NAMALWA (cell line): ENCODE results near the gene CACNA2D3.
"Not testable (repeated sequence)": the region's sequence is repeated elsewhere in the genome, so short reads cannot be mapped to it uniquely, and the experiment has no call there.

Experiments used
- DNase-seq: peaks from one replicate; pipeline ENCODE4 v3.0.0-alpha.2; 2015; ENCODE audit warnings: low spot score

CACNA2D3 gene

DNA sequence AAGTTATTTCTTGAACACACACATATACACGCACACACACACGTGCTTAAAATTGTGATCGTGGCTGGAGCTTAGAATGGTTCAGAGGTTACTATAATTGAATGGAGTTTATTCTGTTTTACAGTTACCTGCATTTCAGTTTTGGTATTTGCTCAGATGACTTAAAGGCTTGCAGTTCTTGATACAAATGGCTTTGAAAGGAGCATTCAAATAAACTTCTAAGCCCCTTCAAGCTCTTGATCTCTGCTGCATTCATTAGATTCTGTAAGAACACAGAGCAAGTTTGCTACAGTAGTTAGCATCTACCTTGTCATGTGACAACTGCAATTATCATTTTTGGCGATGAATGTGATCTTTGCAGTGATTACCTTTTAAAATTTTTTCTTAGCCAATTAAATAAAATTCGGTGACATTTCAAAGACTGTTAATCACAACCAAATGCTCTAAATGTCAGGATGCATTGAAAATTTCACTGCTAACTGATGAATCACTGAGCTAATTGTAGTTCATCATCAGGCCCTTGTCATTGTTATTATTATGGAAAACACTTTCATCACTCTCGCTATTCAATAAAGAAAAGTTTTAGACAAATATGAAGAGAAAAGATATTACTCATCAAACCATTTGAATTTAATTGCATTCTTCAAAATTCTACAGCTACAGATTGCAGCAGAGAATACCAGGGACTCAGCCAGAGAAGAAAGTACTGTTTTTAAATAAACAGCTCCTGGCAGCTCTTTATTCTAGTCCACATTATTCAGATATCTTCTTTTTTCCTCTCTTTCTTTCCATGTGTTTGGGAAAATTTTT, 509.4 kb downstream of the CACNA2D3 start:
- DNase-seq, result no peak

DNA sequence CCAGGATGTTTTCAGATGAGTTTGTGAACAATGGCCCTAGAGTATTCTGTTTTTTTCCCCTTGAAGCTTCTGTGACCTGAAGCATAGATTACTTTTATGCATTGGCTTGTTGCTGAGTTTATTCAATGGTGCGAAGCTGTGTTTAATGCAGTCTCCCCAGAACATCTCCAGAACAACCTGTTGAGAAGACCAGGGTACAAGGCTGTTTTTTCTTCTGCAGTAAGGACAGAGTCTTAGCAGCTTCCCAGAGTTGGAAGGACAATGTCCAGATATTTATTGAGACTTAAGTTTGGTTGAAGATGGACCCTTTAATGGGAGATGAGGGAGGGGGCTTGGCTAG, 509.9 kb downstream of the CACNA2D3 start:
- no peak for DNase-seq

GRCh38 chr3:54632834-54633233, 510.5 kb downstream of the CACNA2D3 start:
- no peak for DNase-seq

DNA sequence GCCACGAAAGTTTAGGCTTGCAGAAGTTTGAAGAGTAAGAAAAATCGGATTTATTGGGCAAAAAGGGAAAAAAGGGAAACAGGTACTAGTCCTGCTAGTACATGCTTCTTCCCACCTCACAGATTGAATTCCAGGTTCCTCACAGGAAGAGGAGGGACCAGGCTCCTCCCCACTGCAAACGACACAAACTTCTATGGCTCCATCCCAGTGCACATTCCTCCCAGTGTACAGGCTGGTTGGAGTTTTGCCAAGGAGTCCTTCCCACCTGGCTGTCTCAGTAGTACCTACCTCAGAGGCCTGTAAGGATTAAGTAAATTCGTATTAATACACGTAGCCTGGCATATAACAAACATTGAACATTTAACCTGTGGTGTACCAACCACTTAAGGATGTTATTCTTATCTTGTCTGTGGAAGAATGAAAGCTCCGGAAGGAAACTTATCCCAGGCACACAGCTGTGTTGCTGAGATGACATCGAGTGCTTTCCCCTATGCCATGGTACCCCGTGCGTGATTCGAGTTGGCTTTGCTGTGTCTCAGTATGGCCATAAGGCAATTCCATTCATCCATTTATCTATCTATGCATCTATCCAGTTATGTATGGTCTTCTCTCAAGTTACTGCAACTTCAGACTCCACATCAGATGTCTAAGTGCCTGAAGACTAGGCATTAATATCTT, 511.2 kb downstream of the CACNA2D3 start:
- no peak for DNase-seq

DNA sequence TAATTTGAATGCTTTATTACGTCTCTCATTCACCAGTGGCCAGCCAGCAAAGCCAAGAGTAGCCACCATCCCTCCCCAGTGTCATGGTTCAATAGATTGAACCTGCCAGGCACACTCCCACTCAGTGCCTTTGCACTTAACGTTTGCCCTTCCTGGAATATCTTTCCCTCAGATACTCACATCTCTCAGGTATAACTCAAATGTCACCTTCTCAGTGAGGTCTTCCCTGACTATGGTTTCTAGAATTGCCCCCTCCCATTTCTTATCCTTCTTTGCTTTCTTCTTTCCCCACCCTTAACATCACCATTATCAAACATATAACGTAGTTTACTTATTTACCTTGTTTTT, 511.7 kb downstream of the CACNA2D3 start:
- no peak for DNase-seq

DNA sequence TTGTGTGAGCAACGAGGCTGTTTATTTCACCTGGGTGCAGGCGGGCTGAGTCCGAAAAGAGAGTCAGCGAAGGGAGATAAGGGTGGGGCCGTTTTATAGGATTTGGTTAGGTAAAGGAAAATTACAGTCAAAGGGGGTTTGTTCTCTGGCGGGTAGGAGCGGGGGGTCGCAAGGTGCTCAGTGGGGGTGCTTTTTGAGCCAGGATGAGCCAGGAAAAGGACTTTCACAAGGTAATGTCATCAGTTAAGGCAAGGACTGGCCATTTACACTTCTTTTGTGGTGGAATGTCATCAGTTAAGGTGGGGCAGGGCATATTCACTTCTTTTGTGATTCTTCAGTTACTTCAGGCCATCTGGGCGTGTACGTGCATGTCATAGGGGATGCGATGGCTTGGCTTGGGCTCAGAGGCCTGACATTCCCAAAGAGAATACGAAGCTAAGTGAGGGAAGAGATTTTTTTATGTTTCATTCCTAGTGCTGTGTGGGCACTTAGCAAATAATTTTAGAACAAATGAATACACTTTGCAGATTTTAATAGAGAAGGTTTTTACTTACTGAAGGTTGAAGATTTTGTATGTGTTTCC, 517.5 kb downstream of the CACNA2D3 start:
- not testable (repeated sequence) for DNase-seq

GRCh38 chr3:54641226-54642014, 519.1 kb downstream of the CACNA2D3 start:
- DNase-seq, result no peak

DNA sequence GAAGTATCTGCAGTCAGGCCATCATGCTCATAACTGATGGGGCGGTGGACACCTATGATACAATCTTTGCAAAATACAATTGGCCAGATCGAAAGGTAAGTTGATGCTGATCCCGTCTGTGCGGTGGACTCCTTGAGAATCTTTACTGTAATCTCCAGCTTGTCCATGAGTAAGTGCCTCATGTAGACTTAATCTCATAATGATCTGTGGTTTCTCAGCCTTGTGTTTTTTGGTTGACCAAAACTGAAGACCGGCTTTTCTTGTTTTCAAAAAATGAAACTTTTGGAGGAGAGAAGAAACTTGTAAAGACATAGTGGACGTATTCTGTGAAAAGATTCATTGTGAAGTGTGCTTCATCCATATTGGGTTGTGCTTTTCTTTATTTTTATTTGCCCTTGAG, 519.8 kb downstream of the CACNA2D3 start:
- no peak for DNase-seq

DNA sequence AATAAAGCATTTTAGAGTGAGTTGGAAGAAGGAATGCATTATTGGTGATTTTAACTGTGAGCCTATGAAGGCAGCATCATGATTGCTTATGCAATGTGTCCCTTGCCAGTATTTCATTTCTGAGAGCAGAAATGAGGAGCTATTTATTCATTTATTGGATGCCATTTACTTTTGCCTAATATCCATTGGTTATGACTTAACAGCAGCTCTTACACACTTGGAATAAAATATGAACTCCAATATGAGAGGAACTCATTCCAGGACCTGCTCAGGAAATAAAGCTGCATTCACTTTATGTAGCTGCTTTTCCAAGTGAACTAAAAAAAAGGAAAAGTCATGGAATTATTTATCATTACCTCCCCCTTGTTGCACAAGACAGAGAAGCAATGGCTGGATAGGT, 525.4 kb downstream of the CACNA2D3 start:
- no peak for DNase-seq

DNA sequence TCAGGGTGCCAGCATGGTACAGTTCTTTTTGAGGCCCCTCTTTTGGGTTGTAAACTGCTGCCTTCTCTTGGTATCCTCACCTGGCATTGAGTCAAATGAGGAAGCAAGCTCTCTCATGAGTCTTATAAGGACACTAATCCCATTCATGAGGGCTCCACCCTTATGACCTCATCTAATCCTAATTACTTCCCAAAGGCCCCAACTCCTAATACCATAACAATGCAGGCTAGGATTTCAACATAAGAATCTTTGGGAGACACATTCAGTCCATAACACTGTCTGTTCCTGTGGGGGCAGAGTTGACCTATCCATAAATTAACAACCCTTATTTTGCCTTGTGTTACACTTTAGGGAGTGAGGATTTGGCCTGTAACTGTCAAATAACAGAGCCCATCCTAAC, 527.2 kb downstream of the CACNA2D3 start:
- no peak for DNase-seq

- DNase-seq, result no peak
Observed at GRCh38 chr3:54653456-54654195, 531.3 kb downstream of the CACNA2D3 start.

DNA sequence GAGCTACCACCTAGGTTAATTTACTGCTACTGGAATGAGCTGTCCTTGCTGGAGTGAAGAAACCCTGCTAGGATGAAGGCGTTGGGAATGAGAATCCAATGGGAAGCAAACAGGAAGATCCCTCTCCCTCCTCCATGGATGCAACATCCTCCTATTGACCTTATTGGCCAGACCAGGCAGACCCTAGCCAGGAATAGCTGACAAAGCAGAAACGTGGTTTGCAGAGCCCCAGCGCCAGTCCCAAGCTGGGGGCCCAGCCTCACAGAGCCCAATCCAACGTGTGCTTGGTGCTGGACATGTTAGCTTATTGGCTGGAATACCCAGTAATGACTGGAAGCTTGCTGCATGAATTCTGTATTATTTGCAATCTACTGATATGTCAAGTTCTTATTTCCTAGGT, 532.4 kb downstream of the CACNA2D3 start:
- no peak for DNase-seq

GRCh38 chr3:54659347-54659746, 537.0 kb downstream of the CACNA2D3 start:
- no peak for DNase-seq

GRCh38 chr3:54660714-54661132, 538.4 kb downstream of the CACNA2D3 start:
- no peak for DNase-seq

DNA sequence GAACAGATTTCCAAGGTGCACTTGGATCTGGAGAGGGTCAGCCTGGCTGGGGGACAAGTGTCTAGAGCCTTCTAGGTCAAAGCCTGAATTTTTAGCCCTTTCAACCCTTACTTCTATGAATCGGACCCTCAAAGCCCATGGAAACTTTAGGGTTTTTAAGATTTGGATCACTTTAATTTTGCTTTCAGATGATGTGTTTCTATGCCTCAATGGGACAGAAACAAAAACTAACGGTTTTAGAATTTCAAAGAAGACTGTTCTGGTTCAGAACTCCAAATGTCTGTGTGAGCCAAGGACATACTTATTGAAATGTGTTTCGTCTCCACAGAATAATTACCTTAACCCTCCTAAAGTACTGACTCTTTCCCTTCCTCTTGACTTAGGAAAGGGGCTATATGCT, 538.8 kb downstream of the CACNA2D3 start:
- no peak for DNase-seq

DNA sequence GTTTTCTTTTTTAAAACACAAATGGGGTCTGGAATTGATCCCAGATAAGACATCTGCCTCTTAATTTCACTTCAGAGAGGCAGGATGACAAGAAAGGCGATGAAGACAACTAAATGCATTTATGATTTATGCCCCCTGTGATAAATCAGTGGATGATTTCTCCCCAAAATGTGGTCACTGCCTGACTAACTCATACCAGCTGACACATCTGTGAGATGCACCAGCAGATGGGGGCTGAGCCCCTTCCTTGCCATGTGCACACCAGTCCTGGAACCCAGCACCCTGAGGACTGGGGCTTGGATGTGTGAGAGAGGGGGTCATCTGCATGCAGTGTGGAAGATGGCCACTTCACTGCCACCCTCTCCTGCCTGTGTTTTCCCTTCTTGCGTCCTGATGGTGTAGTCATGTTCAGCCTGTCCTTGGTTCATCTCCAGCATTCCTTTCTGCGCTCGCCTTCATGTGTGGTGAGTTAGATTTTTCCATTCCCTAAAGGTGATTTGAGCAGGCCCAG, 541.2 kb downstream of the CACNA2D3 start:
- DNase-seq, result no peak

DNA sequence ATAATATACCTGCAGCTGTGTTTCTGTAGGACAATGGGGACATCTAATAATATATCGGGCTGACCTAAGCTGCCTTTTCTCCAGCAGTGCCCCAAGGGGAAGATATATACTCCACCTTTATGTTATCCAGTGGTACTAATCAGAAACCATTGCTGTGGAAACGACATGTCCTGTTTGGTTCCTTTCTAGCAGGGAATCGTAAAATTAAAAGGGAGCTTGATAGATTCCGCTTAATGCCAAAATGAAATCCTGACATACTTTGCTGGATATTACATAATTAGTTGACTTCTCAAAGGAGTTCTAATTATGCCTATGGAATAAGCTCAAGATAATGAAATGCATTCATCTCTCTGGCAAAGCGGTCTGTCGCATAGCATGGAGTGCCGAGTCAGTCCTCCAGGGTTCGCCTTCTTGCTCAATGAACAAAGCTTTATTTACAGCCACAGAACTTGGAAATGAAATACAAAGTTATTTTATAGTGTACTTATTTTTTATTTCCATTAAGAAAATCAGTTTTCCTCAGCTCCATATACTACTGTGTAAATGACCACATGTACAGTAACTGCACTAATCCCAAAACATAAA, 542.8 kb downstream of the CACNA2D3 start:
- no peak for DNase-seq

DNA sequence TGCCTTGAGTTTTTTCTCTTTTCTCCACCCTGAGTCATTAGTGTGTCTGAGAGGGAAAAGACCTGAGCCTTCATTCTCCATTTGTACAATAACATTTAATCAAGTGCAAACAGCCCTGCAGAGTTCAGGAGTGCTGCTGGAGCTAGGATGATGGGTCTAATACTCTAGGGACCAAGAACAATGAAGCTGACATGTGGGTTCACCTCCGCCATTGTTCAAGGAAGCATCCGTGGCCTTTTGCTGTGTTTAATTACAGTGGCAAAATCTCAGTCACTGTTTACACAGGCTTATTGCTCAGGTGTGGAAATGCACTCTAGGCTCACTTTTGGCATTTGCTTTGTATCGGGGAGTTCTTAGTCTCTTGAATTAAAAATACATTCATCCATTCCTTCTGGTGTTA, 545.9 kb downstream of the CACNA2D3 start:
- DNase-seq, result no peak

GRCh38 chr3:54670201-54671000, 548.0 kb downstream of the CACNA2D3 start:
- no peak for DNase-seq

DNA sequence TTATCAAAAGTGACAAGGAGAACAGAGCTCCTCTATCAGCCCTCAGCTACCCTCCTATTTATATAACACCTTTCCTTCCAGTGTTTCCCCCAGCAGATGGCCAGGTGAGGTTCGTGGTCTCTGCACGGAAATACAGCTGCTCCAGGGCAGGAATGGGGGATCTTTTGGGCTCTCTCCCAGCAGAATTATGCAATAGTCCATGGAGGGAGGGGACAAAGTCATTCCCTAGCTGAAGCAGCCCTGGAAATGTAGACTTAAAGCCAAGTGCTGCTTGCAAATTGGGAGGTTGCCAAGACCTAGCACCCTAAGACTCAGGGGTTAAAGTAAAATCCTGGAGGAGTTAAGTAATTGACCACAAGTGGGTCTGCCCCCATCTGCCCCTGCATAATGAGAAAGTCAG, 549.2 kb downstream of the CACNA2D3 start:
- no peak for DNase-seq

GRCh38 chr3:54676087-54676486, 553.7 kb downstream of the CACNA2D3 start:
- DNase-seq, result no peak
